ENCODE data around the gene MAP2K5. TPM values are rescaled to one million over a fixed set of nuclear protein-coding genes. Genes with fewer than 3 reads are reported as not detected.

The MAP2K5 gene
- 9.3 to 10.9 TPM (median 10.1 TPM) in 5 replicates for total RNA-seq (2022; extraction: Qiagen RNA extraction; ENCODE audit: low read depth)

GRCh38 chr15:67542420-67543347 lies at the start of gene MAP2K5:
MAP2K5 (plus strand) TSS chr15:67542703; CDS start chr15:67543336, 633 bp downstream.

GRCh38 chr15:67521029-67521782 lies 21.3 kb upstream of the MAP2K5 start, which contains the start of gene C15orf61:
C15orf61 (plus strand) TSS chr15:67521131; CDS start chr15:67521249, 118 bp downstream.

GRCh38 chr15:67824976-67825880 lies 282.7 kb downstream of the MAP2K5 start, which contains the start of gene SKOR1:
SKOR1 (plus strand) TSS chr15:67825509; CDS start chr15:67825603, 94 bp downstream.

GRCh38 chr15:67839929-67840748 lies 297.6 kb downstream of the MAP2K5 start, which contains the start of gene RNU6-1:
RNU6-1 (minus strand) TSS chr15:67840045.

Other genes with a start within 250 kb of the MAP2K5 start
- gene C15orf61, start 21.6 kb upstream of the MAP2K5 start, total RNA-seq (2022; extraction: Qiagen RNA extraction; ENCODE audit: low read depth): 3.4 to 4.4 TPM (median 4.1 TPM) in 5 replicates

Measured in A549 treated with GW870086 at 1 μM for 4 hours (cell line).